ENCODE data around the gene DPM2.

Gene DPM2

GRCh38 chr9:127937056-127937387, 632 bp downstream of the DPM2 start:
- no peak for DNase-seq (ENCODE audit: low read depth in 2 of 2)

DNA sequence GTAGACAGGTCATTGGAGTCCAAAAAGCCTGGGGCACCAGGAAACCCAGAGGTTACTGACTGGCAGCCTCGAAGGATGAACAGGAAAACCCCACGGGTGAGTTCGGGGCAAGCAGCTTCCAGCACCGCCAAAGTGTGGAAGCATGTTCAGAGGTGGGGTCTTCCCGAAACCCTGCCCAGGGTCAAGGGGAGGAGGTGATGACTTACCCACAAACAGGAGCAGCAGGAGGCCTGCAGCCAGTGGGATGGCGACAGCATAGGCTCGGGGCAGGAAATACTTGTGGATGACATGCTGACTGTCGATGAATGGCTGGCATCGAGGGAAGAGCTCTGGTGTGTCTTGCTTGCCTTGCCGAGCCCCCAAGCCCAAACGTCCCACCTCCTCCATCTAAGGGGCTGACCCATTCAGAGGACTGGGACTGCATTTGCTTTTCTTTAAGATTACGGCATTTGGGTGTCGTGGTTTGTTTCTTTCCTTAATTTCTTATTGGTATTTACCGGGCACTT, 1.3 kb downstream of the DPM2 start:
- no peak for DNase-seq (ENCODE audit: low read depth in 2 of 2)

- DNase-seq (ENCODE audit: low read depth in 2 of 2): no peak
These were observed 1.9 kb downstream of the DPM2 start for GRCh38 chr9:127935765-127936221.

DNA sequence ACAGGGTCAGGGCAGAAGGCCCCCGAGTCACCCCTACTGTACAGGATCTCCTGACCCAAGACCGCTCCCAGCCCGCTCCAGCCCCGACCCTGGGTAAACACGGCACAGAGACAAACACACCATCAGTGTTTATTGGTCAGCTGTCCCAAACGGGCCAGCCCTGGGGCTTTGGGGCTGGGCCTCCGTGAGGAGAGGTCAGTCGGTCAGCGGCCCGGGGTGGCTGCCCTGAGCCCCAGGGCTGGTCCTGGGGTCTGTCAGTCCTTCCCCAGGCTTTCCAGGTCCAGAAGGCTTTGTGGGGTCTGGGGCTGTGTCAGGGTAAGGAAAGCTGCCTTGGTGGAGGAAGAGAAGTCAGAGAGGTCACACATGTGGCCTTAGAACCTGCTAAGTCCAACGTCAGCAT, 2.7 kb downstream of the DPM2 start:
- DNase-seq (ENCODE audit: low read depth in 2 of 2): no peak

- DNase-seq (ENCODE audit: low read depth in 2 of 2): no peak
These were observed 3.4 kb downstream of the DPM2 start for GRCh38 chr9:127934248-127934647.

DNA sequence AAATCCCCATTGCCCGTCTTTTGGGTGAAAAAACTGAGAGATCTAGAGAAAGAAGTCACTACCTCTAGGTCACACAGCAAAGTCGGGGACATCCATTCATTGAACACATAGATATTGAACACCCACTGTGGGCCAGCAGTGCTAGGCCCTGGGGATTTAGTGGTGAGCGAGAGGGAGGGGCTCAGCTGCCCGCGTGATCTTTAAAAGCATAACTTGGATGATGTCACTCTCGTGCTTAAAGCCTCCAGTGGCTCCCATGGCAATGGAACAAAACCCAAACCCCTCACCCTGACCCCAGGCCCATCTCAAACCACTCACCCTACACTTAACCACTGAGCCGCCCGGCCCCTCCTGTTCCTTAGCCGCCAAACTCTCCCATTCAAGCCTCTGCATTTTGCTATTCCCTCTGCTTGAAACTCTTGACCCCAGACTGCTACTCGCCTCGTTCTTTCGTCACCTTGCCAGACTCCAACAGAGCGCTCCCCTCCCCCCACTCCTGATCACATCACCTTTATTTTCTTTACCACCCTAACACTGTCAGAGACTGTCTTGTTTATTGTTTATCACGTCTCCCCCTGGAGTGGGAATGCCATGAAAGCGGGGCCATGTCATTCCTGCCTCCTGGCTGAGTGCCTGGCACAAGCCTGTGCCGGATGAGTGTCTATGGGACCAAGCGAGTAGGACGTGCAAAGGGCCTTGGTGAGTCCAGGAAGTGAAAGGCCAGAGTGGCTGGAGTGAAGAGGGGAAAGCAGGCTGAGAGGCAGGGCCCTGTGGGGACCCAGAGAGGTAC, 6.4 kb downstream of the DPM2 start:
- no peak for DNase-seq (ENCODE audit: low read depth in 2 of 2)

DNA sequence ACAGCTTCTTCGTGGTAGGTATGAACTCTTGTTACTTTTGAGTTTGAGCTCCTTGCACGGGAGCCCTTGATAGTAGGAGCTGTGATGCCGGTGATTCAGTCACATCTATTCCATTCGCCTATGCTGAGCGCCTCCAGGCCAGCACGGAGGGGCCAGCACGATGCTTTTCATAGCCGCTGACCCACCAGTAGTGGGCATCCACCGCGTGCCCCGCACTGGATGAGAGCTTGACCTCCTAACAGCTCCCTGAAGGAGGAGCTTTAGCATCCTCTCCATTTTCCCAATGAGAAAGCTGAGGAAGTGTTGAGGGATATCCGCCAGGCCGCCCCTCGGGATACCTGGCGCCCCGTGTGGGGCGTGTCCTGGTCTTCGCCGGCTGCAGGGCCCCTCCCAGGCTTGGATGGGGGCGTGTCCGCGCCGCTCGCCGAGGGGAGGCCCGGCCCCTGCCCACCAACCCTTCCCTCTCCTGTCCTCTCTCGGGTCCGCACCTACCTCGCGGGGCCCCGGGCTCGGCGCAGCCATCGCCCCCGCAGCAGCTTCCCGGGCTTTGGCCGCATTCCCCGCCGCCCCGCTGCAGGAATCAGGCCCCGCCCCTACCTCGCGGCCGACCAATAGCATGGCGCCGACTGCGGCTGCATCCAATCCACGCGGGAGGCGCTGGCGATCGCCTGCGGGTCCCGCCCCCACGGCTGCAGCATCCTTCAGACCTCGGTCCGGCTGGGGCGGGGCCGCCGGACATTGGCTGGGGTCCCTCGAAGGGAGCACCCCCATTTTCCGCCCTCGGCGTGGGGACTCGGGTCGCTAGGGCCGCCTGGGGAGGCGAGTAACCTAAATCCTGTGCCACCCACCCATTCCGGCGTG, 7.2 kb downstream of the DPM2 start, which contains the start of gene PIP5KL1:
Gene PIP5KL1, minus strand, starts transcription at position 547 of the 861 bp plus-strand sequence. Its CDS starts 25 bp downstream, at position 522.
- peak in 1 of 2 donors; percentile 44 for DNase-seq (ENCODE audit: low read depth in 2 of 2)

GRCh38 chr9:127929625-127929979, 8.1 kb downstream of the DPM2 start:
- DNase-seq (ENCODE audit: low read depth in 2 of 2): no peak

- no peak for DNase-seq (ENCODE audit: low read depth in 2 of 2)
These were observed 8.7 kb downstream of the DPM2 start for GRCh38 chr9:127928676-127929624.

DNA sequence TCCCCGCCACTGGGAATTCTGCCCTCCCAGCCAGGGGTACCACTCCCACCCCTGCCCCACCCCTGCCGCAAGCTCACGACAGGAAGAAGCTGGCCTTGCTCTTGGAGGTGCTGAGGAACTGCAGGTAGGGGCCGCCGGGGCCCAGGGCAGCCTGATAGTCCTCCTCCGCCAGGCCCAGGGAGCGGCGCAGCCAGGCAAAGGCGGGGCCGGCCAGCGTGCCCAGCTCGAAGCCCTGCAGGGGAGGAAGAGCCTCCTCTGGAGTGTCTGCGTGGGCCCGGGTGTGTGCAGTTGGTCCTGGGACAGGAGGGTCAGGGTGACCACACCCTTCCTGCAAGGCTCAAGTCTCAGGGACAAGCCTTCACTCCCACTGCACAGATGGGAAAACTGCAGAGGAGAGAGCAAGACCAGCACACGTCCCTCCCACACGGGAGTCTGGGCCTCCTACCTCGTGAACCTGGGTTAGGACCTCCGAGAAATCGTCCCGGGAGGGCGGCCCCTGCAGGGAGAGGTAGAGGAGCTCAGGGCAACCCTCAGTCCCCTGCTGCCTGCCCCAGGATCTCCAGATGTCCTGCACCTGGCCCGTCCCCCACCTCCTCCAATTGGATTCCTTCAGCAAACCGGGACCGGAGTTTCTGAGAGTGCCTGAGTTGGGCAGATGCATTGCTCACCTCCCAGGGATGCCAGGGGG, 9.5 kb downstream of the DPM2 start:
- no peak for DNase-seq (ENCODE audit: low read depth in 2 of 2)

DNA sequence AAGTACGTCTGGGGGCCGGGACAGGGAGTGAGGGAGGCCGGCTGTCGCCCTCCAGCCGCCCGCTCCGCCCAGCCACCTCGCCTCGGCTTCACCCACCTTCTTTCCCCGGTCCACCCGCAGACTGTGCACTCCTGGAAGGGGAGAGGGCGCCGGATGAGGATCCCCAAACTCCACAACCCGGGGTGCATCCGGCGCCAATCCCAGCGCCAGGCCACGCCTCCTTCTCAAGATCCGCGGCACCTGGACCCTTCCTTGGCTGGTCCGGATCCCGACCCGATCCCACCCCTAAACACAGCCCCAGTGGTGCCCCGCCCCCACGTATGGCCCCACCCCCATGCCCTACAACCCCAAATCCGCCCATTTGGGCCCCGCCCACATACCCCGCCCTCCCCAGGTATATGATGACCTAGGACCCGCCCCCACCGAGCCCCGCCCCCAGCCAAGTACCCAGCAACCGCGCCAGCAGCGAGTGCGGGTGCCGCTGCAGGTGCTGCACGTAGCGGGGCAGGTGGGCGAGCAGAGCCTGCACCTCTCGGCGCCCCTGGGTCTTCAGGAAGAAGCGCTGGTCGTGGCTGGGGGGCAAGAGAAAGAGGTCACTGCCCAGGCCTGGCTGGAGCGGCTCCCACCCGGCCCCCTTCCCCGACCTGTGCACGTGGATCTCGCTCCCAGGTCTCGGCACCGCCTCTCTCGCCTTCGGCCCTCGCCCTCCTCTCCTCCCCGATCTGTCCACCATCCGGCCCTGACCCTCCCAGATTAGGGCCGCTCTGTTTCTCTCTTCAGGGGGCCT, 10.3 kb downstream of the DPM2 start:
- DNase-seq (ENCODE audit: low read depth in 2 of 2): peak; percentile 49 to 66

DNA sequence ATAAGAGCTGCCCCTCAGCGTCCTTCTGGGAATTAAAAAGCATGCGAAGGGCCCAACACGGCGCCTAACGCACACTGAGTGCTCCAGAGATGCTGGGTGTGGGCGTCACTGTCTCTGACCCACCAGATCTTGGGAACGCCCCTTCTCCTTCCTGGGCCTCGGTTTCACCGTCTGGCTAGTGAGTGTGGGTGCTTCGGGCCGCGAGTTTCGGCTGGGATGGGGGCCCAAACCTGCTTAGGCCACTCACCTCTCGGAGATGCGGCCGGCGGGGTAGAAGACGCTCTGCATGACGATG, 10.8 kb downstream of the DPM2 start:
- DNase-seq (ENCODE audit: low read depth in 2 of 2): no peak

DNA sequence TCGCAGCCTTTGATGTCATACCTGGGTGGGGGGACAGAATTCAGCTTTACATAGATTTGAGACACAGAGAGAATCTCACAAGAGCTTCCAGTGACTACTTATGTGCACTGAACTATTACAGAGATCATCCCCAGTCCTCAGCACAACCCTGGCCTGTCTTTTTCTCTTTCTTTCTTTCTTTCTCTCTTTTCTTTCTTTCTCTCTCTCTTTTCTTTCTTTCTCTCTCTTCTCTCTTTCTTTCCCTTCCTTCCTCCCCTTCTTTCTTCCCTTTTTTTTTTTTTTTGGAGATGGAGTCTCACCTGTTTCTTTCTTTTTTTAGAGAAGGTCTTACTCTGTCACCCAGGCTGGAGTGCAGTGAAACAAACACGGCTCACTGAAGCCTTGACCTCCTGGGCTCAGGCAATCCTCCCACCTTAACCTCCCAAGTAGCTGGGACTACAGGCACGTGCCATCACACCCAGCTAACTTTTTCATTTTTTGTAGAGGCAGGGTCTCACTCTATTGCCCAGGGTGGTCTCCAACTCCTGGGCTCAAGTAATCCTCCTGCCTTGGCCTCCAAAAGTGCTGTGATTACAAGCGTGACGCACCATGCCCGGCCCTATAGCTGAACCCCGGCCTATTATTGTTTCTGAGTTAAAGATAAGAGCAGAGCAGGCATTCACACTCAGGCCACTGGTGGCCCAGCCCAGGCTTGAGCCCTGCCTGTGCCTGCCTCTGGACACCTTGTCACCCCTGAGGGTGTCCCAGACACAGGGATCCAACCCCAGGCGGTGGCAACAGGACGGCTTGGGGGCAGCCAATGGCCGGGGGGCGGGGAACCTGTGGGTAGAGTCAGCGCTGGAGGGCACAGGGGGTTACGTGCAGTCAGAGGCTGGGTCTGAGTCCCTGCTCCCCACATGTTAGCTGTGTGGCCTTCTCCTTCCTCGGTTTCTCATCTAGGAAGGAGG, 11.4 kb downstream of the DPM2 start:
- no peak for DNase-seq (ENCODE audit: low read depth in 2 of 2)

GRCh38 chr9:127924736-127925444, 12.8 kb downstream of the DPM2 start:
- DNase-seq (ENCODE audit: low read depth in 2 of 2): no peak

- no peak for DNase-seq (ENCODE audit: low read depth in 2 of 2)
These were observed 13.9 kb downstream of the DPM2 start for GRCh38 chr9:127923771-127924170.

DNA sequence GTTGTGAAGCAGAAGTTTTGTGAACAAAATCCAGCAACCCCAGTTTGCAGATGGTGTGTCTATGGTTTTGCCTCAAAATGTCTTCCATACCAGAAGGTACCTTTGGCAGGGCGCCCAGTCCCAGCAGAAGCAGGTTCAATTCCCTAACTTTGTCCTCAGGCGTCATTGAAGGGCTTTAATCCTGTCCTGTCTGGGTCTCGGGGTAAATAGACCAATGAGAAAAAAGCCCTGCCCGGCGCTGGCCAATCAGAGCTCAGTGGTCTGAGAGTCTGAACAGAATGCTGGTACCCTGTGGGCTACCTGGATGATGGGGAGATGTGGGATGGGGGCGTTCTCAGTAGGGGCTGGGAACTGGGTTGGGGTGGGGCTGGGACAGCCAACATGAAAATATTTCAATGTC, 14.6 kb downstream of the DPM2 start:
- DNase-seq (ENCODE audit: low read depth in 2 of 2): no peak

DNA sequence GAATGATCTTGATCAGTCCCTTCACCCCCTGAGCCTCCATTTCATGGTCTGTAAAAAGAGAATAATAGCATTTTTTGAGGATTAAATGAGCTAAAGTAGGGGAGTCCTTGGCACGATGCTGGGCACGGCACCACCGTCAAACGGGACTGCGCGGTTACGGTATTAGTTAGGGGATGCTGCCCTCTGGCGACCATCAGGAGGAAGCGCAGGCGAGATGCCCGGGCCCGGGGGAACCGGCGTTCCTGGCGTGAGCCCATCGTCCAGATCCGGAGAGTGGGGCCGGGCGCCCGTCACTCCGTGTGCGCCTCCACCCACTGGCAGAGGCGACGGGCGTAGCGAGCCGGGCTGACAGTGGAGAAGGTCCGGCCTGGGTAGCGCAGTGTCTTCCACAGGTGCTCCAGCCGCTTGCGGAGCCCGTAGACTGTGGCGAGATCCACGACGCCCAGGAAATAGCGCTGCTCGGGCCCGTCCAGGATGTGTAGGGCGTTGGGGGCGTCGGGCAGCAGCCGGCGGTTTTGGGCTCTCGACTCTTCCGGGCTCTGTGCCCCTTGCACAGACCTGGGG, 16.0 kb downstream of the DPM2 start:
- DNase-seq (ENCODE audit: low read depth in 2 of 2): peak; percentile 67

GRCh38 chr9:127920794-127921193, 16.9 kb downstream of the DPM2 start:
- no peak for DNase-seq (ENCODE audit: low read depth in 2 of 2)

All from stimulated activated CD8-positive, alpha-beta memory T cell treated with anti-CD3 and anti-CD28 coated beads, Interleukin-2, amount 100 ng/mL, for 1 hour (primary cell).